IMR-90 (cell line): ENCODE results near the gene PCNX4.

Source experiments
- BHLHE40 ChIP-seq: fragments of 150-350 bp; IDR thresholded peaks from 2 replicates; pipeline ENCODE4 v1.6.1; 2016; ENCODE audit warnings: mild to moderate bottlenecking, low read depth, low read length
- CHD1 ChIP-seq: IDR thresholded peaks from 2 replicates; pipeline ENCODE4 v1.6.1; 2012; ENCODE audit warnings: low read depth, low read length, improper control_type of control experiment
- MAFK ChIP-seq: IDR thresholded peaks from 2 replicates; pipeline ENCODE4 v1.6.1; 2012; ENCODE audit warnings: low read depth, low read length, improper control_type of control experiment
- MXI1 ChIP-seq: IDR thresholded peaks from 2 replicates; pipeline ENCODE4 v1.6.1; 2012; ENCODE audit warnings: low read depth, mild to moderate bottlenecking, low read length, moderate library complexity, borderline replicate concordance
- POLR2A ChIP-seq: IDR thresholded peaks from 2 replicates; pipeline ENCODE4 v1.6.1; 2012; ENCODE audit warnings: mild to moderate bottlenecking, low read depth, low read length
- RAD21 ChIP-seq: IDR thresholded peaks from 2 replicates; pipeline ENCODE4 v1.6.1; 2012; ENCODE audit warnings: low read length, improper control_type of control experiment
- RCOR1 ChIP-seq: IDR thresholded peaks from 2 replicates; pipeline ENCODE4 v1.6.1; 2012; ENCODE audit warnings: mild to moderate bottlenecking, low read length, improper control_type of control experiment; ENCODE audit not compliant: insufficient replicate concordance
- RFX5 ChIP-seq: IDR thresholded peaks from 2 replicates; pipeline ENCODE4 v1.8.0; 2012; ENCODE audit warnings: low read depth, mild to moderate bottlenecking, low read length, moderate library complexity
- SMC3 ChIP-seq: fragments of 150-350 bp; IDR thresholded peaks from 2 replicates; pipeline ENCODE4 v1.6.1; 2016; ENCODE audit warnings: low read depth, mild to moderate bottlenecking, antibody characterized with exemption, low read length, moderate library complexity
- TF ChIP-seq, protein P1 (sequence below): conservative IDR thresholded peaks from 2 replicates; pipeline ENCODE4 v1.5.1; 2012; ENCODE audit warnings: mild to moderate bottlenecking, low read depth, low read length, improper control_type of control experiment
- TF ChIP-seq, protein P2 (sequence below): fragments of 150-350 bp; IDR thresholded peaks from 2 replicates; pipeline ENCODE4 v1.6.1; 2016; ENCODE audit warnings: low read depth, mild to moderate bottlenecking, low read length, moderate library complexity, borderline replicate concordance

DNA sequence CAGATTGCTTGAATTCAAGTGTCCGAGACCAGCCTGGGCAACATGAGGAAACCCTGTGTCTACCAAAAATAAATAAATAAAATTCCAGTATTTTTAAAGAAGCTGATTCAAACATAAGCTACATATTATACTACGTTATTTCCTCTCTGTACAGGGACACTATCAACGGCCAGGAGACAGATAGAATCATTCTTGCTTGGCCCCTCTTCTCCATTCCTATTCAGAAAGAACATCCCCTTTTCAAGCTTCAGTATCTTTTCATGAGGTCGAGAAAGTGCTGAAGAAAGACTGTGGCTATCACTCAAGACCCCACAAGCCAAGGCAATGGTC is 73.8 kb downstream of the PCNX4 start:
- TF ChIP-seq, protein P1, sequence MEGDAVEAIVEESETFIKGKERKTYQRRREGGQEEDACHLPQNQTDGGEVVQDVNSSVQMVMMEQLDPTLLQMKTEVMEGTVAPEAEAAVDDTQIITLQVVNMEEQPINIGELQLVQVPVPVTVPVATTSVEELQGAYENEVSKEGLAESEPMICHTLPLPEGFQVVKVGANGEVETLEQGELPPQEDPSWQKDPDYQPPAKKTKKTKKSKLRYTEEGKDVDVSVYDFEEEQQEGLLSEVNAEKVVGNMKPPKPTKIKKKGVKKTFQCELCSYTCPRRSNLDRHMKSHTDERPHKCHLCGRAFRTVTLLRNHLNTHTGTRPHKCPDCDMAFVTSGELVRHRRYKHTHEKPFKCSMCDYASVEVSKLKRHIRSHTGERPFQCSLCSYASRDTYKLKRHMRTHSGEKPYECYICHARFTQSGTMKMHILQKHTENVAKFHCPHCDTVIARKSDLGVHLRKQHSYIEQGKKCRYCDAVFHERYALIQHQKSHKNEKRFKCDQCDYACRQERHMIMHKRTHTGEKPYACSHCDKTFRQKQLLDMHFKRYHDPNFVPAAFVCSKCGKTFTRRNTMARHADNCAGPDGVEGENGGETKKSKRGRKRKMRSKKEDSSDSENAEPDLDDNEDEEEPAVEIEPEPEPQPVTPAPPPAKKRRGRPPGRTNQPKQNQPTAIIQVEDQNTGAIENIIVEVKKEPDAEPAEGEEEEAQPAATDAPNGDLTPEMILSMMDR = no peak
- TF ChIP-seq POLR2A (no peak; the same call in 1 of the 2 replicates), SMC3 (no peak; the same call in 1 of the 2 replicates), MAFK (no peak), RCOR1 (no peak), MXI1 (no peak), BHLHE40 (no peak), RAD21 (no peak), RFX5 (no peak), CHD1 (no peak)
- TF ChIP-seq, protein P2, sequence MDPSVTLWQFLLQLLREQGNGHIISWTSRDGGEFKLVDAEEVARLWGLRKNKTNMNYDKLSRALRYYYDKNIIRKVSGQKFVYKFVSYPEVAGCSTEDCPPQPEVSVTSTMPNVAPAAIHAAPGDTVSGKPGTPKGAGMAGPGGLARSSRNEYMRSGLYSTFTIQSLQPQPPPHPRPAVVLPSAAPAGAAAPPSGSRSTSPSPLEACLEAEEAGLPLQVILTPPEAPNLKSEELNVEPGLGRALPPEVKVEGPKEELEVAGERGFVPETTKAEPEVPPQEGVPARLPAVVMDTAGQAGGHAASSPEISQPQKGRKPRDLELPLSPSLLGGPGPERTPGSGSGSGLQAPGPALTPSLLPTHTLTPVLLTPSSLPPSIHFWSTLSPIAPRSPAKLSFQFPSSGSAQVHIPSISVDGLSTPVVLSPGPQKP = no peak
